ENCODE results near the gene HOXA6.

Gene HOXA6

GRCh38 chr7:27149842-27150567 is 2.4 kb upstream of the HOXA6 start:
- DNase-seq = no peak

GRCh38 chr7:27148756-27149641 is 1.4 kb upstream of the HOXA6 start:
- no peak for DNase-seq

- DNase-seq = no peak
These were observed 619 bp upstream of the HOXA6 start for GRCh38 chr7:27148031-27148755.

DNA sequence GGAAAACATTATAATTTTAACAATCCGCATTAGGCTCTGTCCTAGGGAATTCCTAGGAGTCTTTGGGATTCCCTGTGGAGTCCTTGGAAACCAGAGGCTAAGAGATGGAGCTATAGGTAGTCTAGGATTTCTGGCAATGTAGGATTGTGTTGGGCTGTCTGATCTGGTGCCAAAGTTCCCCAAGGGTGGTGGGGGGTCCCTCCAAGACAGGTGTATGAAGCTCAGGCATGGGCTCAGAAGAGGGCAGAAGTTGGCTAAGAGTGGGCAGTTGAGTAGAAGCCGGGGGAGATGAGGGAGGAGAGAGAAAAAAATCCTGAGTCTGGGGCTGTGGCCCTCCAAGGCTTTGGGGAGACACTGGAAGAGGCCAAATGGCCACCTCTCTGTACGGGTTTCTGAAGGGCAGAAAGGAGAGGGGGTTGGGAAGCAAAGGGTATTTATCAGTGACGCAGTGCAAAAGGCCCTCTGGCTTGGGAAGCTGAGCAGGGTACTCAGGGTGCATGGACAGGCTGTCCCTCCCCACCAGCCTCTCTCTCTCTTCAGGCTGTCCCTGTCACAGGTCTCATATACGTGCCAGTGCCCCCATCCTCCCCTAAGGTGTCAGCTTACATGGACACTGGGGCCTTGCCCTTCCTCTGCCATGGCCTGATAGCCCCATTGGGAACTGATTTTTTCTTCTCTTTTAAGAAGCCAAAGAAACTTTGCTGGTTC is 929 bp downstream of the HOXA6 start:
- DNase-seq = no peak

GRCh38 chr7:27145914-27146412 is 1.6 kb downstream of the HOXA6 start:
- DNase-seq = no peak

DNA sequence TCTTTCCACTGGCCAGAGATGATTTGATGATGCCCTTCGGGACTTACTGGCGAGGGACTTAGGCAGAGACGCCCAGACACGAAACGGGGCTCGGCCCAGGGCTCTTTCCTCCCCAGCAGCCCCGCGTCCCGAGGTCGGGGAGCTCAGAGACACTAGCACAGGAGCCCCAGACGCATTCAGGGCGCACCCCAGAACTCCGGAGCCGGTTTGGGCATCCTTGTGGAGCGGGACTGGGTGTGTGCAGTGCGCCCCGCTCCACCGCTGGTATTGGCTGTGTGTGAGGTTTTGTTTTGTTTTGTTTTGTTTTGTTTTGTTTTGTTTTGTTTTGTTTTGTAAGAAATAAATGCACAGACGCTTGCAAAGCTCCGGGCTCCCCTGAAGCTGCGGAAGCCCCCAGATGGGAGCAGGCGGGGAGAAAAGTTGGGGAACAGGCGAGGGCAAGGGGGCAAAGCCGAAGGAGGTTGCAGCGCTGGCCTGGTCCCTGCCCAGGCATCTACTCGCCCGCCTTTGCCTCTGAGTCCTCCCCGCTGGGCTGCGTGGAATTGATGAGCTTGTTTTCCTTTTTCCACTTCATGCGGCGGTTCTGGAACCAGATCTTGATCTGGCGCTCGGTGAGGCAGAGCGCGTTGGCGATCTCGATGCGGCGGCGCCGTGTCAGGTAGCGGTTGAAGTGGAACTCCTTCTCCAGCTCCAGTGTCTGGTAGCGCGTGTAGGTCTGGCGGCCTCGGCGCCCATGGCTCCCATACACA is 2.2 kb downstream of the HOXA6 start:
- no peak for DNase-seq

GRCh38 chr7:27144781-27145164 is 2.8 kb downstream of the HOXA6 start:
- DNase-seq = no peak

DNA sequence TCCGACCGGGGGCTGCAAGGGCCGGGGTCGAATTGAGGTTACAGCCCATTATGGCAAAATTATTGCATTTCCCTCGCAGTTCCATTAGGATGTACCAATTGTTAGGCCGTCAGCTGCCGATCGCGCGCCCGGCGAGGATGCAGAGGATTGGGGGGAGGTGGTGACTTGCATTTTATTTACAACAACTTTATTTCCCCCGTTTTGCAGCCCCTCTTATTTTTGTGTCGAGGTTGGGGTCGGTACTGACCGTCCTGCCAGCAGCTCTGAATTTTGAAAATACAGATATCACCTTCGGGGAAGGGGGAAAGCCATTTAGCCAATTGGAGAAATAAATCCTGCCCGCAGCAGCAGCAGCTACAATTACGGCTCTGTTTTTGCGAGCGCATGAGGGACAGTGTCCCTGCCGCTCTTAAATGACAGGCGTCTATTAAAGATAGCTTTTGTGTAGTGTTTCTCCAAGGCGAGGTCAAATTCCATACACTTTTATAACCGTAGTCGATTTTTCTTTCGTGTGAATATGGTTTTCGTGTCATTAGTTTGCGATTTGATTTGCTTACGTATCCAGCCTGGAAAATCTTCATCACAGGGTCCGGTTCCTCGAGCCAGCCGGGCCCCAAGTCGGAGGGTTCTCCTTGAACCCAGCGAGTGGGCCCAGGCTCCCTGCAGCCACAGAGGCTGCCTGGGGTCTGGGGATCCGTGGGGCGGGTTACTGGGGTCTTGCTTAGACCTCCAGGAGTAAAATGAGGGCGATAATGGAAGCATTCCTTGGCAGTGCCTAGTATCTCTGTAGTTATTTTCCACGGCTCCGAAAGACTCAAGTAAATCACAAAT is 3.4 kb downstream of the HOXA6 start:
- no peak for DNase-seq

GRCh38 chr7:27143023-27143949 is 4.3 kb downstream of the HOXA6 start, which contains the start of gene HOXA5:
HOXA5 (minus strand) TSS chr7:27143681; CDS start chr7:27143607, 74 bp downstream.
- DNase-seq = no peak

DNA sequence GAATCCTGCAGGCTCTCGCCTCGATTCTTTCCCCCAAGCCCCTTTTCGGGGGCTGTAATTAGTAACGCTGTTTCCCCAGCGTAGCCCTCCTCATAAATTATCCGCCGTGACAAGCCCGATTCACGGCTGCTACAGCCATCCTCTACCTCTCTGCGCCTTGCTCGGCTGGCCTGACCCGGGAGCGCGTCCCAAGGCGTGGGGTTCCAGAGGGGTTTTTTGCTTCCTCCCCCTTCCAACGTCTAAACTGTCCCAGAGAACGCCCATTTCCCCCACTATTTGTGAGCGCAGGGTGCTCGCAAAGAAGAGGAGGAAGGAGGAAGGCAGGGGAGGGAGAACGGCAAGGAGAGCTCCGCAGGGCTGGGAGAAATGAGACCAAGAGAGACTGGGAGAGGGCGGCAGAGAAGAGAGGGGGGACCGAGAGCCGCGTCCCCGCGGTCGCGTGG is 5.0 kb downstream of the HOXA6 start:
- DNase-seq = peak; percentile 66

DNA sequence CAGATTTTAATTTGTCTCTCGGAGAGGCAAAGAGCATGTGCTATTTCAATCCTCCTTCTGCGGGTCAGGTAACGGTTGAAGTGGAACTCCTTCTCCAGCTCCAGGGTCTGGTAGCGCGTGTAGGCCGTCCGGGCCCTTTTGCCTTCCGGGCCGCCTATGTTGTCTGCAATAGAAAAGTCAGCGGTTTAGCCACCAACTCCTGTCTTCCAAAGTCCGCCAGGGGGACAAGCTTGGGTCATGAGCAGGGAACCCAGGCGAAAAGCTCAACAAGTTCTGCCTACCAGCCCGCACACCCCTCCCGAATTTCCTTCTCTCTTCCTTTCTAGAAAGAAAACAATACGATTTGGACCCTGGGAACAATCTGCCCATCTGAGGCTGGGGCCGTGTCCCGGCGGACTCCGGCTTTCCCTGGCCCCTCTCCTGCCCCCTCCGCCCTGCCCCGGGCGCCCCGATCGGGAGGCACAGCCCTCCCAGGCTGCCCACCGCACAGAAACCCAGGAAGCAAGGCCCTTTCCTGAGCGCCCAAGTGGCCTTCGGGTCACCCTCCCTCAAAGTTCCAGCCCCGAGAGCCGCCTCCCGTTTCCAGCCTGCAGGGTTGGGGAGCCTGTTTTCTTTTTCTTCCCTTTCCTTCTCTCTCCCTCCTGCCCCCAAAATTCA is 5.5 kb downstream of the HOXA6 start:
- DNase-seq = peak; percentile 45

GRCh38 chr7:27141137-27141922 is 6.2 kb downstream of the HOXA6 start:
- peak; percentile 50 for DNase-seq

GRCh38 chr7:27140126-27140857 is 7.3 kb downstream of the HOXA6 start:
- DNase-seq = peak; percentile 36

DNA sequence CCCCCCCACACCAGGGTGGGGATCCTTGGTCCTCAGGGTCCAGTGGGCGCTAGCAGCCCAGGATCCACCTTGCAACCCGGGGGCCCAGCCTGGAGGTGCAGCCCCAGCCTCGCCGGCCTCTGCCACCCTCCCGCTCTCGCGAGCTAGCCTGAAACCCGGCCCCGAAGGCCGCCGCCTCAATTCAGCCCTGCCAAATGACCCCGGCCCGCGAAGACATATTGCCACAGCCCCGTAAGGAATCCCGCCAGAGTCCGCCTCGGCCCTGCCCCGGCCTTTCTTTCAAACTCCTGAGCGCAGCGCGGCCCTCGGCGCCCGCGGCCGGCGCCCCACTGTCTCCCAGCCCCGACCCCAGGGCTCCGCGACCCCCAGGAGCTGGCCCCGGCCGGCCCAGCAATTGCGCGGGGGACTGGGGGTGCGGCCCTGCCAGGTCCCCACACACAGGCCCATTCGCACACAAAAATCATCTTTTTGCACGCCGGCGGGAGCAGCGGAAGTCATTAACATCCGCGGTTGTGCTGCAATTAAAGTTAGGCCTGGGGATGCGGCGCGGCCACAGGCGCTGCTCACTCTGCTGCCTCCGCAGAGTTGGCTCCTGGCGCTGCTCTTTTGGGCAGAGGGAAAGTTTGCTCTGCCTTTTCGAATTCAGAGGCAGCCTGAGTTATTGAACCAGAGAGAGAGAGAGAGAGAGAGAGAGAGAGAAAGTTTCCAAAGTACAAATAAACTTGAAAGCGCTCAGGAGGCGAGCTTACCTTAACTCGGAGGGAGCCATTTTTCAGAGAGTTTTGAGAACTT is 8.0 kb downstream of the HOXA6 start:
- DNase-seq = peak; percentile 56

DNA sequence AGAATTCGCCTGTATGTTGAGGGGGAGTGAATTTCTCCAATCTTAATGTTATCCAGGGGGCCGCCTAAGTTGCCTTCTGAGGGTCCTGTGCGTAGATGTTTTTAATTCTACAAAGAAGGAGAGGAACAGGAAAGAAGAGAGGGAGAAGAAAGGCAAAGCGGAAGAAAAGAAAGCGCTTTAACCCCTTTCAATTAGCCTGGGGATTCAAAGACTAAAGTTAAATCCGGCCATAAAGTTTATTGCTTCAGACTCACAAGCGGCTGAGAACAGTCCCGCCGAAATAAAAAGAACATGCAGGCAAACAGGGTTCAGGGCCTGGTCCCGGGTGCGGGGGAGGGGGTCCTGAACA is 8.6 kb downstream of the HOXA6 start:
- peak; percentile 32 for DNase-seq

DNA sequence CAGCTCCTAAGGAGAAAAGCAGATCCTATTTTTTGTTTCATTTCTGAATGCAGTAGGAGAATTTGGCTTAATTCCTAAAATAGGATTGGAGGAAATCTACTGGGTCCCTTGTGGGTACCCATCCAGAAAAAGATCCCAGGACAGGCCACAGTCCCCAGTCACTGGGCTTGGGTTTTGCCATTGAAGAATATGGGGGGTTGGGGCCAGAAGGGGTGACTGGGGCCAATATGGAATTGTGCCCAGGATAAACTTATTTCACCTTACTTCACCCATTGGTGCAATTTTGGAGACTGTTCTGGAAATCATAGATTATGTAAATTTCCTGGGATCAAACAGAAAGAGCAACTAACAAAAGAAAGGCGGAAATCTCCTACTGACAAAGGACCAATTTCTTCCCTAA is 9.1 kb downstream of the HOXA6 start:
- DNase-seq = no peak
